Urinary bladder (tissue), 4 donors: ENCODE results near the gene SFTPB. TPM values are rescaled to one million over a fixed set of nuclear protein-coding genes. Genes with fewer than 3 reads are reported as not detected.
"Not testable (repeated sequence)": the region's sequence is repeated elsewhere in the genome, so short reads cannot be mapped to it uniquely, and the experiment has no call there.

Experiments used
- DNase-seq: peaks from one replicate; pipeline ENCODE4 v3.0.0-alpha.2; 2015; ENCODE audit errors: extremely low spot score
- H3K27ac ChIP-seq: one replicate; pipeline ENCODE4 v1.5.1; 2013; ENCODE audit warnings: low read depth, mild to moderate bottlenecking, moderate library complexity
- H3K36me3 ChIP-seq: one replicate; pipeline ENCODE4 v1.6.1; 2013; ENCODE audit warnings: mild to moderate bottlenecking, moderate library complexity; ENCODE audit not compliant: insufficient read depth
- H3K4me1 ChIP-seq: one replicate; pipeline ENCODE4 v1.6.1; 2013; ENCODE audit warnings: mild to moderate bottlenecking, moderate library complexity; ENCODE audit not compliant: insufficient read depth
- H3K4me3 ChIP-seq: one replicate; pipeline ENCODE4 v1.5.1; 2013; ENCODE audit warnings: low read depth, low read length
- WGBS: extraction: QIAGEN DNeasy Blood & Tissue Kit; methylation state at CpG from one replicate; pipeline ENCODE4 v1.1.7; 2013; 5-methylcytosine and 5-hydroxymethylcytosine counted together
- polyA plus RNA-seq: library from polyadenylated mRNA; stranded (reverse); fragments of 200-250 nt; gene quantifications from one replicate; pipeline ENCODE4 v1.2.3, GENCODE V29; 2013
- total RNA-seq: library from RNA; depleted of rRNA; stranded (reverse); fragments of >200 nt; gene quantifications from one replicate; pipeline ENCODE4 v1.2.3, GENCODE V29; 2014
- donor health status: healthy with polysubstance abuse.
- donor health status: healthy.

SFTPB gene
- total and polyA plus RNA-seq, 2 donors, result not detected

DNA sequence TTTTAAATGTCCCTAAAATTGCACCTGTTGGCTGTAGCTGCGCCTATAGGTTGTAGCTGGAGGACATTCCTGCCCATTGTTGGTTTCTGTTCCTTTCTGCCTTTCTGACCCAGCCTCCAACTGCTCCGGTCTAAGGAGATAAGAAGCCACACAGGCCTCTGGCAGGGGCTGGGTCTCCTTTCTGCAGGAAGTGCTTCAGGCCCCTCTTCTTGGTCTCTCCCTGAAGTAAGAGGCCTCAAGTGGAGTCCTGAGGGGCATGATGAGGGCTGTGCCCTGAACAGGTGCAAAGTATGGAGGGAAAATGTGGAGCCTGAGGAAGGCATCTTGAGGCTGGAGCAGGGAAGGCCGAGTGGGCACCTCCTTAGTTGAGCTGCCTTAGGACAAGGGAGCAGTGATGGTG, 10.4 kb upstream of the SFTPB start:
- DNase-seq, result no peak
- H3K4me1 ChIP-seq, result no peaks in the 10 kb centered on the region
- no peak overlapping the region for H3K27ac ChIP-seq
- H3K4me3 ChIP-seq, result no peak overlapping the region
- no peaks in the 10 kb centered on the region for H3K36me3 ChIP-seq
- WGBS, result 78% methylated on average over 3 of the region's 3 CpGs

- Histone ChIP-seq H3K36me3 (no peaks in the 10 kb centered on the region), H3K4me1 (no peaks in the 10 kb centered on the region), H3K27ac (no peak overlapping the region), H3K4me3 (no peak overlapping the region)
- WGBS, result 86% methylated on average over 6 of the region's 6 CpGs
- DNase-seq, result no peak
Observed at GRCh38 chr2:85675866-85676548, 8.0 kb upstream of the SFTPB start.

- no peaks in the 10 kb centered on the region for H3K4me1 ChIP-seq
- no peak for DNase-seq
- no peak overlapping the region for H3K27ac ChIP-seq
- WGBS, result 88% methylated on average over 6 of the region's 6 CpGs
- H3K36me3 ChIP-seq, result no peaks in the 10 kb centered on the region
- no peak overlapping the region for H3K4me3 ChIP-seq
Observed at GRCh38 chr2:85675427-85675826, 7.4 kb upstream of the SFTPB start.

GRCh38 chr2:85674417-85674816, 6.4 kb upstream of the SFTPB start:
- no peaks in the 10 kb centered on the region for H3K36me3 ChIP-seq
- no peak for DNase-seq
- 97% methylated on average over 2 of the region's 2 CpGs for WGBS
- no peak overlapping the region for H3K27ac ChIP-seq
- H3K4me3 ChIP-seq, result no peak overlapping the region
- no peaks in the 10 kb centered on the region for H3K4me1 ChIP-seq

- Histone ChIP-seq H3K4me1 (no peaks in the 10 kb centered on the region), H3K4me3 (no peak overlapping the region), H3K36me3 (no peaks in the 10 kb centered on the region), H3K27ac (no peak overlapping the region)
- WGBS, result 71% methylated on average over 11 of the region's 11 CpGs
- no peak for DNase-seq
Observed at GRCh38 chr2:85673716-85674375, 5.8 kb upstream of the SFTPB start.

GRCh38 chr2:85672456-85672855, 4.5 kb upstream of the SFTPB start:
- Histone ChIP-seq H3K4me3 (no peak overlapping the region), H3K27ac (no peak overlapping the region), H3K36me3 (no peaks in the 10 kb centered on the region), H3K4me1 (no peaks in the 10 kb centered on the region)
- 62% methylated on average over 9 of the region's 9 CpGs for WGBS
- no peak for DNase-seq

DNA sequence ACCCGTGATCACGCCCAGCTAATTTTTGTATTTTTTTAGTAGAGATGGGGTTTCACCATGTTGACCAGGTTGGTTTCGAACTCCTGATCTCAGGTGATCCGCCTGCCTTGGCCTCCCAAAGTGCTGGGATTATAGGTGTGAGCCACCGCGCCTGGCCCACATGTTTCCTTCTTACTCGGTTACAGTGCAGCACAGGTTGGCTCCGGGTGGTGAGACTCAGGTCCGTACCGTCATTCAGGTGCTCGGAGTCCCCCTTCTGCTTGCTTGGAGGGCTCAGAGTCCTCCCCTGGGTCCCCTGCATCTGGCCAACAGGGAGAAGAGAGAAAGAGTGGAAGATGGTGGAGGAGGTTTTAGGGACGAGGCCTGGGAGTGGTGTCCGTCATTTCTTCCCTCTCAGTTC, 2.4 kb upstream of the SFTPB start:
- not testable (repeated sequence) for H3K4me1 ChIP-seq, H3K27ac ChIP-seq, H3K4me3 ChIP-seq, H3K36me3 ChIP-seq, DNase-seq
- 88% methylated on average over 13 of the region's 13 CpGs for WGBS

DNA sequence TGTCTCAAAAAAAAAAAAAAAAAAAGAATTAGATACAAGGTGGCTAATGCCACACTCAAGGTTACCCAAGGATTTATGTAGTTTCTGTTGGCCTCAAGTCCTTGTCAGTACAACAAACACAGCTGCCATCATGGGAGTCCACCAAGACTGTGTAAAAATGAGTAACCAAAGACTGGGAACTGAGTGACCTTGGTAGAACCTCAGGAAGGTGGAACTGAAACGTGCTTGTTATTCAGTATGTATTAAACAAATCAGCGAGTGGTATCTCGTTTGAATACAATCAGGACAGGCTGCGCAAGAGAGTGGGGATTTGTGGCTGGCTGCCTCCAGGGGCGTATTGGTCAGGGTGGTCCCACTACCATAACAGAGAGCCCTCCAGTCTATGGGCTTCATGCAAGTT, 1.6 kb upstream of the SFTPB start:
- Histone ChIP-seq H3K27ac (no peak overlapping the region), H3K4me1 (no peaks in the 10 kb centered on the region), H3K36me3 (no peaks in the 10 kb centered on the region), H3K4me3 (no peak overlapping the region)
- WGBS, result 75% methylated on average over 5 of the region's 5 CpGs
- no peak for DNase-seq

DNA sequence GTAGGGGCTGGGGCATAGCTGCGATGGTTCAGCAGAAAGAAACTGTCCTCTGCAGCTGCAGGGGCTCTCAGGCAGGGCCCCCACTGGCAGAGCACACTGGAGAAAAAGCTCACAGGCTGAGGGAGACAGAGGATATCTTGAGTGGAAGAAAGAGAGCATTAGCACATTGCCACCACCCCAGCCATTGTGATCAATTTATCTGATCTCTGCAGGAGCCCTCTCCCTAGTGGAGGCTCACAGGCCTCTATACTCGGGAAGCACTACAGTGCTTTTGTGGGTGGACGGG, 801 bp upstream of the SFTPB start:
- no peak for DNase-seq
- 82% methylated on average over 3 of the region's 3 CpGs for WGBS
- no peaks in the 10 kb centered on the region for H3K36me3 ChIP-seq
- H3K4me3 ChIP-seq, result no peak overlapping the region
- no peaks in the 10 kb centered on the region for H3K4me1 ChIP-seq
- no peak overlapping the region for H3K27ac ChIP-seq

DNA sequence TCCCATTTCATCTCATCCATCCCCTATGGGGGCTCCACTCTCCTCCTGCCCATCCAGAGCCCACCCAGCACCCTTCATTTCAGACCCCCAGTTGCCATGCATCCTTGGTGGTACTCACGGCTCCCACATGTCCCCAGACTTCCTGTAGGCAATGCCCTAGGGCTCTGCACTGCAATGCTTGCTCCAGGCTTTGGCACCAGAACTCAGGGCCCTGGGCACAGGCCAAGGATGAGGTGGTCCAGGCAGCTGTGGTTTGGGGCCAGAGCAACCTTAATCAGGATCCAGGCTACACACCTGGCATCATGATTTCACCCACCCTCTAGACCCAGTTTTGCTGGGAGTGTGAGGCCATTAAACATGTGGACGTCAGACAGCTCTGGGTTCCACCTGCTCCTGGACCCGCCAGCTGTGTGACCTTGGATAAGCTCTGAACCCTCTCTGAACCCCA, 414 bp downstream of the SFTPB start:
- Histone ChIP-seq H3K36me3 (no peaks in the 10 kb centered on the region), H3K4me1 (no peaks in the 10 kb centered on the region), H3K27ac (no peak overlapping the region), H3K4me3 (no peak overlapping the region)
- 86% methylated on average over 3 of the region's 3 CpGs for WGBS
- DNase-seq, result no peak

DNA sequence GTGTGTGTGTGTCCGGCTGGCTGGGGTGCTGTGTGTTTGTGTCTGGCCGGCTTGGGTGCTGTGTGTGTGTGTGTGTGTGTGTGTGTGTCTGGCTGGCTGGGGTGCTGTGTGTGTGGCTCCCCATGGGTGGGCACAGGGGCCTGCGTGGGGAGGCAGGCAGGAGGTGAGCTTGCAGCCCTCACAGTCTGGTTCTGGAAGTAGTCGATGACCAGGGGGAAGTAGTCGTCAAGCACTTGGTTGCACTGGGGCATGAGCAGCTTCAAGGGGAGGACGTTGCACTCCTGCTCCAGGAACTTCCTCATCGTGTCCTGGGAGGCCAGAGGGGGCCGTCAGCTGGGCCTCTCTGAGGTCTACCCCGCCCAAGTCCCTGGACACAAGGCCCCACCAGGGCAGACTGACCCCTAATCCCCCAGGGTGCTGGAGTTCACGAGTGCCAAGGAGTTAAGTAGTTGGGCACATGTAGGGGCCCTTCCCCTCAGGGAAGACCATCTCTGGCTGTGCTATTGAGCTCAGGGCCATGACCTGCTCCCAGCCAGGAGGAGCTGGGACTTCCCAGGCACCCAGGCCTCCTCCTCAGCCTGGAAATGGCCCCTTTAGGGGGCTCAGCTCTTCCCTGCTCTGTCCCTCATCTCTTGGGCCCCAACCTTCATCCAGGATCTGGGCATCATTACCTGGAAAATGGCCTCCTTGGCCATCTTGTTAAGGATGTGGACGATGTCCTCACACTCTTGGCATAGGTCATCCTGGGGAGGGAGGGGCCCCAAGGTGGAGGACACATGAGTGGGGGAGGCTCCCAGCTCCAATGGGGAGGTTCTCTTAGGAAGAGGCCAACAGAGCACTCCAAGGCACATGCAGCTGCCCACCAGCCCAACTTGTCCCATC, 1.3 kb downstream of the SFTPB start:
- Histone ChIP-seq H3K4me1 (no peaks in the 10 kb centered on the region), H3K27ac (no peak overlapping the region), H3K36me3 (no peaks in the 10 kb centered on the region), H3K4me3 (no peak overlapping the region)
- WGBS, result 82% methylated on average over 11 of the region's 11 CpGs
- DNase-seq, result no peak

DNA sequence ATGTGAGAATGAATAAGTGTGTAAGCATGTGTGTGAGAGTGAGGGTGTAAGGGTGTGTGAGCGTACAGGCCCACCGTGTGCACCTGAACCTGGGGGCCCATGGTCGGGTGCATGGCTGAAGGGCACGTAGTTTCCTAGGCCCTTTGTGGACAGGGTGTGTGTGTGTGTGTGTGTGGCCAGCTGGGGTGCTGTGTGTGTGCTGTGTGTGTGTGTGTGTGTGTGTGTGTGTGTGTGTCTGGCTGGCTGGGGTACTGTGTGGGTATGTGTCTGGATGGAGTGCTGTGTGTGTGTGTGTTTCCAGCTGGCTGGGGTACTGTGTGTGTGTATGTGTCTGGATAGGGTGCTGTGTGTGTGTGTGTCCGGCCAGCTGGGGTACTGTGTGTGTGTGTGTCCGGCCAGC, 2.0 kb downstream of the SFTPB start:
- 92% methylated on average over 6 of the region's 6 CpGs for WGBS
- Histone ChIP-seq H3K4me1 (no peaks in the 10 kb centered on the region), H3K36me3 (no peaks in the 10 kb centered on the region), H3K4me3 (no peak overlapping the region), H3K27ac (no peak overlapping the region)
- DNase-seq, result no peak

GRCh38 chr2:85665264-85665937, 2.6 kb downstream of the SFTPB start:
- 87% methylated on average over 11 of the region's 11 CpGs for WGBS
- no peak overlapping the region for H3K4me3 ChIP-seq

More at GRCh38 chr2:85665264-85665937, 2.6 kb downstream of the SFTPB start:
- Histone ChIP-seq H3K36me3 (no peaks in the 10 kb centered on the region), H3K4me1 (no peaks in the 10 kb centered on the region), H3K27ac (no peak overlapping the region)
- no peak for DNase-seq
